Ascending aorta (tissue), 2 donors: ENCODE data around the gene BPIFB1. TPM values are rescaled to one million over a fixed set of nuclear protein-coding genes. Genes with fewer than 3 reads are reported as not detected.

ENCODE experiments used
- DNase-seq, 2 donors: peaks; one replicate each; pipeline ENCODE4 v3.0.0-alpha.2; 2019; ENCODE audit warnings: low spot score in 2 of 2
- H3K27ac ChIP-seq, 2 donors: fragments of 200-600 bp; sonication (generic); one replicate each; pipeline ENCODE4 v1.5.1; 2016 to 2017; ENCODE audit warnings: mild to moderate bottlenecking in 1 of 2
- H3K27me3 ChIP-seq: fragments of 200-600 bp; sonication (generic); one replicate; pipeline ENCODE4 v1.5.1; 2017
- H3K36me3 ChIP-seq, 2 donors: fragments of 200-600 bp; sonication (generic); one replicate each; pipeline ENCODE4 v1.5.1; 2016
- H3K4me1 ChIP-seq, 2 donors: fragments of 200-600 bp; sonication (generic); one replicate each; pipeline ENCODE4 v1.5.1; 2016 to 2017; ENCODE audit warnings: mild to moderate bottlenecking in 1 of 2
- H3K4me3 ChIP-seq, 2 donors: fragments of 200-600 bp; sonication (generic); one replicate each; pipeline ENCODE4 v1.5.1; 2016 to 2017; ENCODE audit warnings: mild to moderate bottlenecking in 1 of 2
- H3K9me3 ChIP-seq, 2 donors: fragments of 200-600 bp; sonication (generic); one replicate each; pipeline ENCODE4 v1.5.1; 2016
- CTCF ChIP-seq, 3 experiments: fragments of 200-600 bp in 2 of 3; fragments of 450-650 bp in 1 of 3; sonication (generic) in 2 of 3; IDR thresholded peaks; one replicate each; pipeline ENCODE4 v1.5.1; 2016 to 2019; ENCODE audit warnings: antibody characterized with exemption in 3 of 3, mild to moderate bottlenecking in 1 of 3, moderate library complexity in 1 of 3
- intact Hi-C: fragments of 100-400 bp; cut with DNase I; formaldehyde crosslinking; loops from one replicate; pipeline ENCODE4 v1.15.1; 2023
- total RNA-seq: library from RNA; depleted of rRNA; stranded (reverse); fragments of >200 nt; gene quantifications from one replicate; pipeline ENCODE4 v1.1.0, GENCODE V29; 2016

BPIFB1 gene
- not detected for total RNA-seq

- Histone ChIP-seq H3K4me3 (no peak within 1 kb of the TSS), H3K27me3 (no peaks in the 10 kb centered on the region), H3K9me3 (no peaks in the 10 kb centered on the region), H3K27ac (no peak within 1 kb of the TSS), H3K4me1 (no peaks in the 10 kb centered on the region), H3K36me3 (no peaks in the 10 kb centered on the region)
- no peak for DNase-seq
- TF ChIP-seq CTCF (IDR thresholded peaks at IDR 0.05), result no peak
- intact Hi-C loops, result no loop called here
Observed at GRCh38 chr20:33282991-33283555, at the start of gene BPIFB1. Gene BPIFB1, plus strand, starts transcription at chr20:33283214. Its CDS starts 2,860 bp downstream, at chr20:33286074.

GRCh38 chr20:33234050-33234449, 49.0 kb upstream of the BPIFB1 start:
- H3K27ac ChIP-seq, result no peak overlapping the region
- H3K9me3 ChIP-seq, result no peaks in the 10 kb centered on the region
- intact Hi-C loops, result no loop called here
- no peak for DNase-seq
- H3K4me1 ChIP-seq, result no peaks in the 10 kb centered on the region
- H3K36me3 ChIP-seq, result no peaks in the 10 kb centered on the region
- no peak overlapping the region for H3K4me3 ChIP-seq
- H3K27me3 ChIP-seq, result no peaks in the 10 kb centered on the region
- no peak for TF ChIP-seq CTCF (IDR thresholded peaks at IDR 0.05)

- H3K27me3 ChIP-seq, result no peaks in the 10 kb centered on the region
- H3K27ac ChIP-seq, result no peak within 1 kb of the TSS
- H3K4me1 ChIP-seq, result no peaks in the 10 kb centered on the region
- no peaks in the 10 kb centered on the region for H3K36me3 ChIP-seq
- no peak for DNase-seq
- intact Hi-C loops, result no loop called here
- H3K4me3 ChIP-seq, result no peak within 1 kb of the TSS
- H3K9me3 ChIP-seq, result no peaks in the 10 kb centered on the region
- TF ChIP-seq CTCF (IDR thresholded peaks at IDR 0.05), result no peak
Observed at GRCh38 chr20:33235696-33236095, 47.3 kb upstream of the BPIFB1 start, which contains the start of gene BPIFA1. Gene BPIFA1, plus strand, starts transcription at chr20:33235996. Its CDS starts 1,716 bp downstream, at chr20:33237712.

GRCh38 chr20:33236351-33236750, 46.7 kb upstream of the BPIFB1 start:
- TF ChIP-seq CTCF (IDR thresholded peaks at IDR 0.05), result no peak
- no peak overlapping the region for H3K4me3 ChIP-seq
- H3K4me1 ChIP-seq, result no peaks in the 10 kb centered on the region
- no peak overlapping the region for H3K27ac ChIP-seq
- no peaks in the 10 kb centered on the region for H3K9me3 ChIP-seq
- intact Hi-C loops, result no loop called here
- H3K36me3 ChIP-seq, result no peaks in the 10 kb centered on the region
- no peak for DNase-seq
- no peaks in the 10 kb centered on the region for H3K27me3 ChIP-seq

- Histone ChIP-seq H3K4me3 (no peak overlapping the region), H3K27me3 (no peaks in the 10 kb centered on the region), H3K4me1 (no peaks in the 10 kb centered on the region), H3K36me3 (no peaks in the 10 kb centered on the region), H3K9me3 (no peaks in the 10 kb centered on the region), H3K27ac (no peak overlapping the region)
- no peak for DNase-seq
- no peak for TF ChIP-seq CTCF (IDR thresholded peaks at IDR 0.05)
- intact Hi-C loops, result no loop called here
Observed at GRCh38 chr20:33237989-33238388, 45.0 kb upstream of the BPIFB1 start.

GRCh38 chr20:33239418-33239817, 43.6 kb upstream of the BPIFB1 start:
- DNase-seq, result no peak
- no peak for TF ChIP-seq CTCF (IDR thresholded peaks at IDR 0.05)
- no peak overlapping the region for H3K27ac ChIP-seq
- no peaks in the 10 kb centered on the region for H3K36me3 ChIP-seq
- no peaks in the 10 kb centered on the region for H3K9me3 ChIP-seq
- H3K4me1 ChIP-seq, result no peaks in the 10 kb centered on the region
- H3K27me3 ChIP-seq, result no peaks in the 10 kb centered on the region
- intact Hi-C loops, result no loop called here
- H3K4me3 ChIP-seq, result no peak overlapping the region
